Activated CD4-positive, CD25-positive, alpha-beta regulatory T cell treated with anti-CD3 and anti-CD28 coated beads, Interleukin-2, amount 50 U/mL, for 16 hours (primary cell): Measurements from ENCODE around the gene SEL1L3.
"Not testable (repeated sequence)": the region's sequence is repeated elsewhere in the genome, so short reads cannot be mapped to it uniquely, and the experiment has no call there.

ENCODE experiments used
- DNase-seq: peaks from one replicate; pipeline ENCODE4 v3.0.0-alpha.2; 2020; ENCODE audit warnings: low read depth, low spot score

The SEL1L3 gene

GRCh38 chr4:25862411-25863346, at the start of gene SEL1L3:
SEL1L3 (minus strand) TSS chr4:25862988; CDS start chr4:25862836, 152 bp downstream.
- DNase-seq: no peak

GRCh38 chr4:25911356-25911755, 48.6 kb upstream of the SEL1L3 start:
- DNase-seq: no peak

GRCh38 chr4:25908491-25908901, 45.7 kb upstream of the SEL1L3 start:
- DNase-seq: no peak

- not testable (repeated sequence) for DNase-seq
Measured at GRCh38 chr4:25906113-25906512, 43.3 kb upstream of the SEL1L3 start.

- DNase-seq: no peak
Measured at GRCh38 chr4:25905371-25905770, 42.6 kb upstream of the SEL1L3 start.

- no peak for DNase-seq
Measured at GRCh38 chr4:25904748-25905082, 41.9 kb upstream of the SEL1L3 start.

GRCh38 chr4:25903900-25904747, 41.3 kb upstream of the SEL1L3 start:
- no peak for DNase-seq

GRCh38 chr4:25901030-25901430, 38.2 kb upstream of the SEL1L3 start:
- DNase-seq: no peak

- DNase-seq: no peak
Measured at GRCh38 chr4:25900310-25900709, 37.5 kb upstream of the SEL1L3 start.

- no peak for DNase-seq
Measured at GRCh38 chr4:25896776-25897539, 34.2 kb upstream of the SEL1L3 start.

- DNase-seq: no peak
Measured at GRCh38 chr4:25892796-25893195, 30.0 kb upstream of the SEL1L3 start.

GRCh38 chr4:25890571-25891485, 28.0 kb upstream of the SEL1L3 start:
- DNase-seq: no peak

- DNase-seq: no peak
Measured at GRCh38 chr4:25889589-25890503, 27.1 kb upstream of the SEL1L3 start.

- DNase-seq: no peak
Measured at GRCh38 chr4:25888781-25889180, 26.0 kb upstream of the SEL1L3 start.

- no peak for DNase-seq
Measured at GRCh38 chr4:25884031-25884782, 21.4 kb upstream of the SEL1L3 start.

- DNase-seq: no peak
Measured at GRCh38 chr4:25883565-25883964, 20.8 kb upstream of the SEL1L3 start.

- no peak for DNase-seq
Measured at GRCh38 chr4:25882226-25882625, 19.4 kb upstream of the SEL1L3 start.

GRCh38 chr4:25881193-25881592, 18.4 kb upstream of the SEL1L3 start:
- DNase-seq: no peak
